GM12892 (cell line): ENCODE measurements around the gene KIAA0825.

Experiments used
- POLR2A ChIP-seq: IDR thresholded peaks from 2 replicates; pipeline ENCODE4 v1.6.1; 2011; ENCODE audit warnings: low read depth, low read length, control low read depth
- TAF1 ChIP-seq: IDR thresholded peaks from 2 replicates; pipeline ENCODE4 v1.6.1; 2011; ENCODE audit warnings: low read depth, mild to moderate bottlenecking, control low read depth, low read length, borderline replicate concordance

DNA sequence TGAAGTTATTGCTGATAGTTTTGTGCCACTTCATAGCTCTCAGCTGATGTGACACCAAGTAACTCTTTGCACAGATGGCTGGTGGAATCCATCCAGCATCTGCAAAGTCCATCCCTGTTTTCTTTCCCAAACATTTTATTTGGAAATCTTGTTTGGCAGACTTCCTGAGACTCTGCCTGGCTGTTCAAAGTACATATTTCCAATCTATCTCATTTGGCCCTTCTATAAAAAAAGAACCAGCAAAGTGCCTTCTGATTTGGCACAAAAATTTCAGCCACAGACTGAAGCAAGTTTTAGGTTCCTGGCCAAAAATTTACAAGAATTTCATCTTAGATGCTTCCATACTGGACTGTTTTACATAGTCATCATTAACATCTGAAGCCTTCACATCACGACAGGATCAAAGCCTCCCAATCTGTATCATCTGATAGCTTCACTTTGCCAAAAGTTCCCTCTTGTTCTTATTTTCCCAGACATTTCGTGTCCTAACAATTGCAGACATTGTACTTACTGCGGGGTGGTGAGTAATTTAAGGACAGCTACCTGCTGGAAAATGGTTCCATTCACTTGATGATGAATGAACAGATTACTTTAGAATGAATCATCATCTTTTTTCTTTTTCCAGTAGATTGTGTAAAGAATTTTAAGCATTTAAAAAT lies 377.3 kb downstream of the KIAA0825 start:
- no peak for TF ChIP-seq POLR2A
- TF ChIP-seq TAF1 = no peak
